Embryonic facial prominence (tissue), 1 donor: ENCODE data around the gene DPM1.

Experiments
- DNase-seq: peaks from one replicate; pipeline ENCODE4 v3.0.0-alpha.2; 2016; ENCODE audit errors: extremely low spot score

DPM1 gene

GRCh38 chr20:50930139-50930975 lies 28.0 kb downstream of the DPM1 start:
- DNase-seq: no peak

- DNase-seq: peak; percentile 91
Observed at GRCh38 chr20:50929299-50930138, 28.8 kb downstream of the DPM1 start.

- no peak for DNase-seq
Observed at GRCh38 chr20:50928469-50928868, 29.9 kb downstream of the DPM1 start.

GRCh38 chr20:50926530-50926929 lies 31.8 kb downstream of the DPM1 start:
- DNase-seq: no peak

GRCh38 chr20:50924261-50924920 lies 33.9 kb downstream of the DPM1 start:
- no peak for DNase-seq

- no peak for DNase-seq
Observed at GRCh38 chr20:50921803-50922501, 36.4 kb downstream of the DPM1 start.

- DNase-seq: no peak
Observed at GRCh38 chr20:50920997-50921396, 37.3 kb downstream of the DPM1 start.

GRCh38 chr20:50919567-50919966 lies 38.8 kb downstream of the DPM1 start:
- DNase-seq: no peak

- no peak for DNase-seq
Observed at GRCh38 chr20:50918403-50918802, 39.9 kb downstream of the DPM1 start.

- DNase-seq: no peak
Observed at GRCh38 chr20:50916934-50917333, 41.4 kb downstream of the DPM1 start.

- DNase-seq: no peak
Observed at GRCh38 chr20:50916257-50916656, 42.1 kb downstream of the DPM1 start.

GRCh38 chr20:50915424-50915823 lies 42.9 kb downstream of the DPM1 start:
- DNase-seq: no peak

GRCh38 chr20:50913690-50914375 lies 44.5 kb downstream of the DPM1 start:
- no peak for DNase-seq

- DNase-seq: no peak
Observed at GRCh38 chr20:50911716-50912115, 46.6 kb downstream of the DPM1 start.

- DNase-seq: no peak
Observed at GRCh38 chr20:50911030-50911429, 47.3 kb downstream of the DPM1 start.

- DNase-seq: no peak
Observed at GRCh38 chr20:50909413-50909812, 48.9 kb downstream of the DPM1 start.

- DNase-seq: no peak
Observed at GRCh38 chr20:50904067-50904570, 54.2 kb downstream of the DPM1 start.

- DNase-seq: no peak
Observed at GRCh38 chr20:50903353-50904051, 54.8 kb downstream of the DPM1 start.

GRCh38 chr20:50901301-50901700 lies 57.0 kb downstream of the DPM1 start:
- DNase-seq: no peak

- DNase-seq: no peak
Observed at GRCh38 chr20:50900261-50900660, 58.1 kb downstream of the DPM1 start.
